Activated CD4-positive, alpha-beta T cell treated with anti-CD3 and anti-CD28 coated beads, Interleukin-2, amount 50 U/mL, for 48 hours (primary cell): ENCODE measurements around the gene KAZN.

Source experiments
- DNase-seq, 2 experiments: peaks; one replicate each; pipeline ENCODE4 v3.0.0-alpha.2; 2020

The KAZN gene

GRCh38 chr1:15100880-15101760 is 502.6 kb downstream of the KAZN start:
- DNase-seq: no peak

GRCh38 chr1:15101801-15102200 is 503.3 kb downstream of the KAZN start:
- DNase-seq: no peak

DNA sequence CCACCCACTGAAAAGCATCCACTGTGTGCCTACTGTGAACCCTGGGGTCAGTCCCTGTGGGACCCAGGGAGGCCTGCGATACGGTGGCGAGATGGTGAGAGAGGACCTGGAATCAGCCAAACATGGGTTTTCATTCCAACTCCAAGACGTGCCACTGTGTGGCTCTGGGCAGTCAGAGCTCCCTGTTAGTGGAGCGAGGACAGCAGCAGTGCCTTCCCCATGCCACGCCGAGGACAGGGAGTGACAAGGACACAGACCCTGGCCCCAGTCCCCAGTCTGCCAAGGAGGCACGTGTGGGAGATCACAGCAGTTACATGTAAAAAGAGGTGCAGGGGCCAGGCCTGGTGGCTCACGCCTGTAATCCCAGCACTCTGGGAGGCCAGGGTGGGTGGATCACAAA is 504.2 kb downstream of the KAZN start:
- no peak for DNase-seq

DNA sequence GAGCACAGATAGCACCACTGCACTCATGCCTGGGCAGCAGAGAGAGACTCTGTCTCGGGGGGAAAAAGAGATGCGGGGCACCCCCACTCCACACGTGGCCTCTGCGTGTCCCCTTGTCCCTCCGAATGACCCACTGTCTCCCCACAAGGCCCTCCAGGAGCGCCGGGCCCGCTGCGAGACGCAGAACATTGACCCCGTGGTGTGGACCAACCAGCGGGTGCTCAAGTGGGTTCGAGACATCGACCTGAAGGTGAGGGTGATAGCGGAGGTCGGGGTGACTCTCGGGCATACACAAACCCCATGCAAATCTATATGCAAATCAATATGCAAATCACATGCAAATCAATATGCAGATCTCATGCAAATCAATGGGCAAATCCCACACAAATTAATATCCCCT is 504.7 kb downstream of the KAZN start:
- DNase-seq: no peak

DNA sequence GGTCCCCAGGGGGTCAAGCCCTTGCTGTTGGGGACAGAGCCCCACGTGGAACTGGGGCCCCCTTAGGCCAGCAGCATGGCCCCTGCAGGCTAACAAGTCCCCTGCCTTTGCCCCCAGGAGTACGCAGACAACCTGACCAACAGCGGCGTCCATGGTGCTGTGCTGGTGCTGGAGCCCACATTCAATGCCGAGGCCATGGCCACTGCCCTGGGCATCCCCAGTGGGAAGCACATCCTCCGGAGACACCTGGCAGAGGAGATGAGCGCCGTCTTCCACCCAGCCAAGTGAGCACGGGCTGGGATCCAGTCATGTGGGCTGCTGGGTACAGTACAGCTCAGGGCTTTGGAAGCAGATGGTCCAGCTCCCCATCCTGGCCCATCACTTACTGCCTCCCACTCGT is 505.4 kb downstream of the KAZN start:
- no peak for DNase-seq

GRCh38 chr1:15104768-15105167 is 506.3 kb downstream of the KAZN start:
- no peak for DNase-seq

- no peak for DNase-seq
These were observed 508.1 kb downstream of the KAZN start for GRCh38 chr1:15106608-15107007.

DNA sequence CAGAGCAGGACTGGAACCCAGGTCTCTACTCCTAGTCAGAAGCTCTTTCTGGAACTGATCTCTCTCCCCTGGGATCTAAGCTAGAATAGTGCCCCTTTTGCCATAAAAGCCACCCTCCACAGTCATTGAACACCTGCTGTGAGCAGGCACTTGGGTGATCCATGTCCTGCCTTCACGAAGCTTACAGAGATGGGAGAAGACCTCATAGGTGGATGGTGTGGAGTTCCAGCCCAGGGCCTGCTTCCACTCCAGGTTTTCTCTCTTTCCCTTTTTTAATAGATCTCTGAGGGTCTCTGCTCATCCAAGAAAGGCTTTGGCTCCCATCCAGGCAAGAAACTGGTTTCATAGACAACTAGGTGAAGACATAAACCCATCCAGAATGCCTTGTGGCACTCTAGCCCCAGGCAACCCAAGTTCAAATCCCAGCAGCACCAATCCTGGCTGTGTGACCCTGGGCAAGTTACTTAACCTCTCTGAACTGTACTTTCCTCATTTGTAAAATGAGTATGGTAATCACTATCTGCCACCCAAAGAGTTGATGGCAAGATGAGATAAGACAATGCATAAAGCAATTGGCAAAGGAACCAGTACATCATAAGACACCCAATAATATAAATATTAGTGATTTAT is 508.7 kb downstream of the KAZN start:
- no peak for DNase-seq

- DNase-seq: no peak
These were observed 509.4 kb downstream of the KAZN start for GRCh38 chr1:15107911-15108310.

DNA sequence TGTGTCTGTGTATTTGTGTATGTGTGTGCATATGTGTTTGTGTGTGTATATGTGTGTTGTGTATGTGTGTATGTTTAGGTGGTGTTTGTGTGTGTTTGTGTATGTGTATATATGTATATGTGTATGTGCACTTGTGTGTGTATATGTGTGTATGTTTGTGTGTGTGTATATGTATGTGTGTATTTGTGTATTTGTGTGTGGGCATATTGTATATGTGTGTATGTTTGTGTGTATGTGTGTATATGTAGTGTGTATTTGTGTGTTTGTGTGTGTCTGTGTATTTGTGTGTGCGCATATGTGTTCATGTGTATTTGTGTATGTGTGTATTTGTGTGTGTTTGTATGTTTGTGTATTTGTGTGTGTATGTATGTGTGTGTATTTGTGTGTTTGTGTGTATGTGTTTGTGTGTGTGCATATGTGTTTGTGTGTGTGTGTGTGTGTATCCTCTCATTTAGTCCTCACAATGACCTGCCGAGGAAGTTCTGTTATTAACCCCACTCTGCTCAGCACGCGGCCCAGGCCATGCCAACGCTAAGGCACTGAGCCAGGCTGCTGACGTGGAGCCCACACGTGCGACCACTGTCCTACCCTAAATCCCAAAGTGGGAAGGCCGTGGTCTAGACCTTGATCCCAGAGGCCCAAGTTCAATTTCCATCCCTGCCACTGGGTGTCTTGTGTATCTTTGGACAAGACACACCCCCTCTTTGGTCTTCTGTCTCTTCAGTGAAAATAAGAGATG is 511.8 kb downstream of the KAZN start:
- no peak for DNase-seq

- DNase-seq: no peak
These were observed 512.4 kb downstream of the KAZN start for GRCh38 chr1:15110867-15111230.

DNA sequence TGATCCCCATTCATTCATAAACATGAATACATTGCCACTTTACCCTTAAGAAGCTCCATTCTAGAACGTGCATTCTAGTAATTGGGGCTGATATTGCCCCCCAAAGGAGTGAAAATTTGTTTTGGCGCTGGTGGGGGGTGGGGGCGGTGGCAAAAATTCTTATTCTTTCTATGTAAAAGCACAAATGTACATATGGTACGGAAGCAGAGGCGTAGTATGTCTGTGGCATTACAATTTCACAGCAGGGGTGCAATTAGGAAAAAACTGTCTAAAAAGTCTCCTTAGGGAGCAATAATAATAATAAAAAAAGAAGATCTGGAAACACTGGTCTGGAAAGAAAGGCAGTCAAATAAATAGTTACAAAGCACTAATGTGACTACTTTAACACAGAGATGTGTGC is 514.7 kb downstream of the KAZN start:
- no peak for DNase-seq

GRCh38 chr1:15114884-15115283 is 516.4 kb downstream of the KAZN start:
- no peak for DNase-seq

DNA sequence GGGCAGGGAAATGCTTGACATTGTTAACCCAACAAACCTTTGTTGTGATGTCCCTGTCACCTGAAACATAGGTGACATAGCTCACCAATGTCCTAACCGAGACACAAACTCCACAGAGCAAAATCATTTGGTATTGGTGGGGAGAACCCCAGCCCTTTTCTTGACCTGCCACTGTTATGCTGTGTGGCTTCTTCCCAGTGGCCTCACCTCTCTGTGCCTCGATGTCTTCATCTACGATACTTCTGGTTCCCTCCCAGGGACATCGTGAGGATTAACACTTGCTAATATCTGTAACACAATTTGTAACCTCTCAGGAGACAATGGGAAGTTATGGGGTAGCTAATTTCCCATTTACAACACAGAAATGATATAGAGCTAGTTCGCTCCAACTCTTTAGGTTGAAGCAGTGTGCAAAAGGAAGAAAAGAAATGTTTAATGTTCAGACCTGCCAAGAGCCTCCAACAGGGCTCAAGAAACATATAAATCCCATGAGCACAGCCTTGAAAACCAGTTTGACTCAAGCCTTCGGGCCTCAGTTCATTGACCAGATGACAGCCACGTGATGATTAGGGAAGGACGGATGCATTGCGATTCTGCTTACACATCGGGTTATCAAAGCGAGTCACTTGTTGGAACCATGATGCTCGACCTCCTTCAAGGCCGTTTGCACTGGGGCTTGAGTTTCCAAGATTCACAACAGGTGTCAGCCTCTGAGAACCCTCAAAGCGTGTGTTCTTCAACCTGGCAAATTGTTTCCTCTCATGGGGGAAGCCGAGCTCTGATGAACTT is 517.3 kb downstream of the KAZN start:
- DNase-seq: no peak

DNA sequence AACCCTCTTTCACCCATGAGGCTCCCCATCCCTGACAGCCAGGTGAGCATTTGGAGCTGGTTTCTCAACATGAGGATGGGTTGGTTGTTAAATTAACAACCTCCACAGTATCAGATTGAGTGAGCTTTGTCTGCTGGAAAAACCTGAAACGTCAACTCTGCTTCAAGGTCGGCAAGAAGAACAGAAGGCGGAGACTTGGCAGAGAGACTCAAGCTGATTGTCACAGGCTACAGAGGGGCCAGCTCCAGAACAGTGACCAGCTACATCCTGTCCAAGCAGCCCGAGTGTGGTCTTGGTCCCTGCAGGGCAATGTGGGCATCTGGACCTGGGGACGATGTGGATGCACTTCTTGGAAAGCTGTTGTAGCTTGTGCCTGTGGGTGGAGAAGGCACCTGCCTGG is 518.5 kb downstream of the KAZN start:
- no peak for DNase-seq

GRCh38 chr1:15117671-15118325 is 519.3 kb downstream of the KAZN start:
- no peak for DNase-seq

- DNase-seq: no peak
These were observed 520.1 kb downstream of the KAZN start for GRCh38 chr1:15118579-15118978.

GRCh38 chr1:15120251-15120945 is 521.9 kb downstream of the KAZN start:
- no peak for DNase-seq

GRCh38 chr1:15122331-15122730 is 523.8 kb downstream of the KAZN start:
- DNase-seq: no peak

- DNase-seq: no peak
These were observed 524.8 kb downstream of the KAZN start for GRCh38 chr1:15123270-15123669.

GRCh38 chr1:15123925-15124324 is 525.4 kb downstream of the KAZN start:
- DNase-seq: no peak
